Ishikawa (cell line): ENCODE measurements around the gene RNU5B-1.

ENCODE experiments used
- CEBPB ChIP-seq: IDR thresholded peaks from 2 replicates; pipeline ENCODE4 v1.6.1; 2012
- CREB1 ChIP-seq: IDR thresholded peaks from 2 replicates; pipeline ENCODE4 v1.6.1; 2012; ENCODE audit warnings: low read depth
- EGR1 ChIP-seq: IDR thresholded peaks from 2 replicates; pipeline ENCODE4 v1.6.1; 2012
- EP300 ChIP-seq: IDR thresholded peaks from 2 replicates; pipeline ENCODE4 v1.6.1; 2012; ENCODE audit warnings: borderline replicate concordance
- FOXM1 ChIP-seq: IDR thresholded peaks from 2 replicates; pipeline ENCODE4 v1.6.1; 2012; ENCODE audit warnings: low read depth, borderline replicate concordance
- MAX ChIP-seq: IDR thresholded peaks from 2 replicates; pipeline ENCODE4 v1.6.1; 2012
- NFIC ChIP-seq: IDR thresholded peaks from 2 replicates; pipeline ENCODE4 v1.6.1; 2012
- RAD21 ChIP-seq: IDR thresholded peaks from 2 replicates; pipeline ENCODE4 v1.6.1; 2012; ENCODE audit warnings: low read depth
- REST ChIP-seq: IDR thresholded peaks from 2 replicates; pipeline ENCODE4 v1.6.1; 2012; ENCODE audit warnings: low read depth, mild to moderate bottlenecking
- TAF1 ChIP-seq: IDR thresholded peaks from 2 replicates; pipeline ENCODE4 v1.6.1; 2012; ENCODE audit warnings: low read depth, mild to moderate bottlenecking
- TCF12 ChIP-seq: IDR thresholded peaks from 2 replicates; pipeline ENCODE4 v1.6.1; 2012; ENCODE audit warnings: low read depth
- USF1 ChIP-seq: IDR thresholded peaks from 2 replicates; pipeline ENCODE4 v1.6.1; 2012
- YY1 ChIP-seq: IDR thresholded peaks from 2 replicates; pipeline ENCODE4 v1.6.1; 2012; ENCODE audit warnings: low read depth
- ZBTB7A ChIP-seq: IDR thresholded peaks from 2 replicates; pipeline ENCODE4 v1.6.1; 2012; ENCODE audit warnings: low read depth

- TF ChIP-seq RAD21 (no peak), TAF1 (no peak), CEBPB (no peak), MAX (no peak), FOXM1 (no peak), EGR1 (no peak), CREB1 (no peak), EP300 (no peak), TCF12 (no peak), YY1 (no peak), NFIC (no peak), REST (no peak), USF1 (no peak), ZBTB7A (no peak)
These were observed 49.7 kb upstream of the RNU5B-1 start for GRCh38 chr15:65254758-65255157.
